ENCODE data around the gene NTRK2. TPM values are rescaled to one million over a fixed set of nuclear protein-coding genes. Genes with fewer than 3 reads are reported as not detected.

NTRK2 gene
- total RNA-seq, 4 donors from 2014 or later: 1.1 to 7.3 (median 1.5) TPM

- Histone ChIP-seq H3K9me3 (no peaks in the 10 kb centered on the region), H3K4me1 (no peaks in the 10 kb centered on the region), H3K27ac (no peak overlapping the region), H3K27me3 (no peaks in the 10 kb centered on the region), H3K4me3 (no peak overlapping the region), H3K36me3 (no peaks in the 10 kb centered on the region)
- no peak for TF ChIP-seq CTCF (IDR thresholded peaks at IDR 0.05 in 4 of 5, conservative IDR thresholded peaks at IDR 0.05 in 1 of 5)
- no peak for TF ChIP-seq POLR2A (IDR thresholded peaks at IDR 0.05)
- ATAC-seq (no peak), DNase-seq (no peak)
- intact Hi-C loops (cut with DNase I; ENCODE audit: low total_unique reads) (no loop called here), in situ Hi-C loops (cut with MboI; ENCODE audit: low sequenced_read_pairs in 4 of 4) (no loop called here)
These were observed 251.6 kb downstream of the NTRK2 start for GRCh38 chr9:84921175-84921574.

GRCh38 chr9:84922051-84922450 lies 252.5 kb downstream of the NTRK2 start:
- intact Hi-C loops (cut with DNase I; ENCODE audit: low total_unique reads) (no loop called here), in situ Hi-C loops (cut with MboI; ENCODE audit: low sequenced_read_pairs in 4 of 4) (no loop called here)
- no peak for TF ChIP-seq POLR2A (IDR thresholded peaks at IDR 0.05)
- TF ChIP-seq CTCF (IDR thresholded peaks at IDR 0.05 in 4 of 5, conservative IDR thresholded peaks at IDR 0.05 in 1 of 5): no peak
- H3K4me3 ChIP-seq: no peak overlapping the region
- no peaks in the 10 kb centered on the region for H3K36me3 ChIP-seq
- H3K9me3 ChIP-seq: no peaks in the 10 kb centered on the region
- DNase-seq: no peak
- H3K4me1 ChIP-seq: no peaks in the 10 kb centered on the region
- H3K27me3 ChIP-seq: no peaks in the 10 kb centered on the region
- ATAC-seq: no peak
- no peak overlapping the region for H3K27ac ChIP-seq

GRCh38 chr9:84924266-84924665 lies 254.7 kb downstream of the NTRK2 start:
- Histone ChIP-seq H3K27ac (no peak overlapping the region), H3K36me3 (no peaks in the 10 kb centered on the region), H3K4me3 (no peak overlapping the region), H3K27me3 (no peaks in the 10 kb centered on the region), H3K9me3 (no peaks in the 10 kb centered on the region), H3K4me1 (no peaks in the 10 kb centered on the region)
- no peak for ATAC-seq
- in situ Hi-C loops (cut with MboI; ENCODE audit: low sequenced_read_pairs in 4 of 4): no loop called here
- intact Hi-C loops (cut with DNase I; ENCODE audit: low total_unique reads): no loop called here
- DNase-seq: no peak
- TF ChIP-seq POLR2A (IDR thresholded peaks at IDR 0.05) (no peak), CTCF (IDR thresholded peaks at IDR 0.05 in 4 of 5, conservative IDR thresholded peaks at IDR 0.05 in 1 of 5) (no peak)

- no peaks in the 10 kb centered on the region for H3K27me3 ChIP-seq
- no peak for DNase-seq
- no peaks in the 10 kb centered on the region for H3K9me3 ChIP-seq
- TF ChIP-seq POLR2A (IDR thresholded peaks at IDR 0.05) (no peak), CTCF (IDR thresholded peaks at IDR 0.05 in 4 of 5, conservative IDR thresholded peaks at IDR 0.05 in 1 of 5) (no peak)
- no peak overlapping the region for H3K27ac ChIP-seq
- H3K36me3 ChIP-seq: no peaks in the 10 kb centered on the region
- no peak overlapping the region for H3K4me3 ChIP-seq
- in situ Hi-C loops (cut with MboI; ENCODE audit: low sequenced_read_pairs in 4 of 4): no loop called here
- no peak for ATAC-seq
- H3K4me1 ChIP-seq: no peaks in the 10 kb centered on the region
- intact Hi-C loops (cut with DNase I; ENCODE audit: low total_unique reads): no loop called here
These were observed 255.8 kb downstream of the NTRK2 start for GRCh38 chr9:84925225-84925872.

GRCh38 chr9:84926793-84927192 lies 257.3 kb downstream of the NTRK2 start:
- intact Hi-C loops (cut with DNase I; ENCODE audit: low total_unique reads): no loop called here
- ATAC-seq (no peak), DNase-seq (no peak)
- Histone ChIP-seq H3K36me3 (no peaks in the 10 kb centered on the region), H3K4me3 (no peak overlapping the region), H3K4me1 (no peaks in the 10 kb centered on the region), H3K27me3 (no peaks in the 10 kb centered on the region), H3K27ac (no peak overlapping the region), H3K9me3 (no peaks in the 10 kb centered on the region)
- in situ Hi-C loops (cut with MboI; ENCODE audit: low sequenced_read_pairs in 4 of 4): no loop called here
- TF ChIP-seq POLR2A (IDR thresholded peaks at IDR 0.05) (no peak), CTCF (IDR thresholded peaks at IDR 0.05 in 4 of 5, conservative IDR thresholded peaks at IDR 0.05 in 1 of 5) (no peak)
